Thyroid gland (tissue), 4 donors: ENCODE measurements around the gene F2R. TPM values are rescaled to one million over a fixed set of nuclear protein-coding genes. Genes with fewer than 3 reads are reported as not detected.

ENCODE experiments used
- DNase-seq, 2 donors: peaks; one replicate each; pipeline ENCODE4 v3.0.0-alpha.2; 2019
- H3K27ac ChIP-seq, 3 donors: fragments of 200-600 bp; sonication (generic); 1 replicate in 2 of 3; 2 replicates in 1 of 3; pipeline ENCODE4 v1.5.1; 2016 to 2019; ENCODE audit warnings: mild to moderate bottlenecking in 1 of 3, moderate library complexity in 1 of 3
- H3K27me3 ChIP-seq: fragments of 200-600 bp; sonication (generic); one replicate; pipeline ENCODE4 v1.5.1; 2019
- H3K36me3 ChIP-seq, 2 donors: fragments of 200-600 bp; sonication (generic); one replicate each; pipeline ENCODE4 v1.5.1; 2016 to 2019
- H3K4me1 ChIP-seq, 2 donors: fragments of 200-600 bp; sonication (generic); one replicate each; pipeline ENCODE4 v1.5.1; 2017 to 2019
- H3K4me3 ChIP-seq, 3 donors: fragments of 200-600 bp; sonication (generic); replicated peaks in 1 of 3; 1 replicate in 2 of 3; 2 replicates in 1 of 3; pipeline ENCODE4 v1.5.1; 2016; ENCODE audit warnings: mild to moderate bottlenecking in 1 of 3
- H3K9me3 ChIP-seq: fragments of 200-600 bp; sonication (generic); one replicate; pipeline ENCODE4 v1.5.1; 2017
- POLR2A ChIP-seq, 2 donors: fragments of 450-650 bp; IDR thresholded peaks; one replicate each; pipeline ENCODE4 v1.6.1; 2017; ENCODE audit warnings: antibody characterized with exemption in 2 of 2, mild to moderate bottlenecking in 2 of 2, moderate library complexity in 1 of 2
- WGBS, 2 donors: methylation state at CpG; one replicate each; pipeline ENCODE4 v1.1.5; 2017; 5-methylcytosine and 5-hydroxymethylcytosine counted together
- intact Hi-C: fragments of 100-400 bp; cut with DNase I; formaldehyde crosslinking; loops from one replicate; pipeline ENCODE4 v1.15.1; 2023
- total RNA-seq, 4 donors: library from RNA; depleted of rRNA; stranded (reverse); fragments of >200 nt; gene quantifications; one replicate each; pipeline ENCODE4 v1.2.3, GENCODE V29; 2016
- TF ChIP-seq, protein P1 (sequence below), 6 experiments: fragments of 200-600 bp in 3 of 6; fragments of 450-650 bp in 3 of 6; sonication (generic) in 3 of 6; IDR thresholded peaks; one replicate each; pipeline ENCODE4 v1.5.1; 2016 to 2019; ENCODE audit warnings: antibody characterized with exemption in 6 of 6, mild to moderate bottlenecking in 2 of 6, inconsistent platforms in 1 of 6, moderate library complexity in 1 of 6

F2R gene
- total RNA-seq, 4 donors from 2014 or later = 5.7 to 27.9 (median 8.8) TPM

GRCh38 chr5:76744632-76745031 is 28.7 kb downstream of the F2R start:
- intact Hi-C loops = no loop called here
- no peak for DNase-seq
- Histone ChIP-seq H3K4me3 (no peak overlapping the region), H3K36me3 (no peaks in the 10 kb centered on the region), H3K9me3 (no peaks in the 10 kb centered on the region), H3K27me3 (no peaks in the 10 kb centered on the region), H3K4me1 (no peaks in the 10 kb centered on the region), H3K27ac (no peak overlapping the region)
- 80% methylated on average over 2 of the region's 2 CpGs for WGBS, 2 donors
- TF ChIP-seq, protein P1, sequence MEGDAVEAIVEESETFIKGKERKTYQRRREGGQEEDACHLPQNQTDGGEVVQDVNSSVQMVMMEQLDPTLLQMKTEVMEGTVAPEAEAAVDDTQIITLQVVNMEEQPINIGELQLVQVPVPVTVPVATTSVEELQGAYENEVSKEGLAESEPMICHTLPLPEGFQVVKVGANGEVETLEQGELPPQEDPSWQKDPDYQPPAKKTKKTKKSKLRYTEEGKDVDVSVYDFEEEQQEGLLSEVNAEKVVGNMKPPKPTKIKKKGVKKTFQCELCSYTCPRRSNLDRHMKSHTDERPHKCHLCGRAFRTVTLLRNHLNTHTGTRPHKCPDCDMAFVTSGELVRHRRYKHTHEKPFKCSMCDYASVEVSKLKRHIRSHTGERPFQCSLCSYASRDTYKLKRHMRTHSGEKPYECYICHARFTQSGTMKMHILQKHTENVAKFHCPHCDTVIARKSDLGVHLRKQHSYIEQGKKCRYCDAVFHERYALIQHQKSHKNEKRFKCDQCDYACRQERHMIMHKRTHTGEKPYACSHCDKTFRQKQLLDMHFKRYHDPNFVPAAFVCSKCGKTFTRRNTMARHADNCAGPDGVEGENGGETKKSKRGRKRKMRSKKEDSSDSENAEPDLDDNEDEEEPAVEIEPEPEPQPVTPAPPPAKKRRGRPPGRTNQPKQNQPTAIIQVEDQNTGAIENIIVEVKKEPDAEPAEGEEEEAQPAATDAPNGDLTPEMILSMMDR (IDR thresholded peaks at IDR 0.05) = no peak
- no peak for TF ChIP-seq POLR2A (IDR thresholded peaks at IDR 0.05)

GRCh38 chr5:76745670-76746069 is 29.7 kb downstream of the F2R start:
- no peak for DNase-seq
- TF ChIP-seq POLR2A (IDR thresholded peaks at IDR 0.05) = no peak
- TF ChIP-seq, protein P1 (IDR thresholded peaks at IDR 0.05) = no peak
- intact Hi-C loops = no loop called here
- H3K36me3 ChIP-seq = no peaks in the 10 kb centered on the region
- H3K27ac ChIP-seq = no peak overlapping the region
- 76 to 86% methylated on average over 3 of the region's 3 CpGs for WGBS, 2 donors
- no peaks in the 10 kb centered on the region for H3K4me1 ChIP-seq
- no peak overlapping the region for H3K4me3 ChIP-seq
- no peaks in the 10 kb centered on the region for H3K27me3 ChIP-seq
- no peaks in the 10 kb centered on the region for H3K9me3 ChIP-seq

DNA sequence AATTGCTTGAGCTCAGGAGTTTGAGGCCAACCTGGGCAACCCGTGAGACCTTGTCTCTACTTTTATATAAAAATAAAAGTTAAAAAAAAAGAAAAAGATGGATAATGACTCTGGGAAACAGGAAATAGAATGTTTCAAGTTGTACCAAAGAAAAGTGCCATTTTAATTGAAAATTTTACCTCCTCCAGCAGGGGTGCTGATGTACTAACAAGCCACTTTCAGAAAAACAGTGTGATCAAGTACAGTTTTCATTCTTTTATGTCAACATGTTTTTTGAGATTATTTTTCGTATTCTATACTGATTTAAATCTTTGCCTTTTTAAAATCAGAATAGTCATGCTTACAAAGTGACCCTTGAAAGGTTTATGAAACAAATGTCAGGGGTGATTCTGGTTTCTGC is 30.8 kb downstream of the F2R start:
- TF ChIP-seq, protein P1 (IDR thresholded peaks at IDR 0.05) = no peak
- no peak for TF ChIP-seq POLR2A (IDR thresholded peaks at IDR 0.05)
- Histone ChIP-seq H3K9me3 (no peaks in the 10 kb centered on the region), H3K36me3 (no peaks in the 10 kb centered on the region), H3K27ac (no peak overlapping the region), H3K27me3 (no peaks in the 10 kb centered on the region), H3K4me1 (no peaks in the 10 kb centered on the region), H3K4me3 (no peak overlapping the region)
- no peak for DNase-seq
- 86 to 96% methylated on average over 2 of the region's 2 CpGs for WGBS, 2 donors
- intact Hi-C loops = no loop called here

- no peak overlapping the region for H3K27ac ChIP-seq
- H3K4me1 ChIP-seq = no peaks in the 10 kb centered on the region
- no peaks in the 10 kb centered on the region for H3K9me3 ChIP-seq
- no peaks in the 10 kb centered on the region for H3K27me3 ChIP-seq
- no peak for DNase-seq
- intact Hi-C loops = no loop called here
- no peaks in the 10 kb centered on the region for H3K36me3 ChIP-seq
- no peak overlapping the region for H3K4me3 ChIP-seq
- TF ChIP-seq, protein P1 (IDR thresholded peaks at IDR 0.05) = no peak
- no peak for TF ChIP-seq POLR2A (IDR thresholded peaks at IDR 0.05)
- 94 to 95% methylated on average over 13 of the region's 13 CpGs for WGBS, 2 donors
These were observed 31.8 kb downstream of the F2R start for GRCh38 chr5:76747706-76748105.

GRCh38 chr5:76751291-76751690 is 35.4 kb downstream of the F2R start:
- Histone ChIP-seq H3K4me3 (no peak overlapping the region), H3K9me3 (no peaks in the 10 kb centered on the region), H3K4me1 (no peaks in the 10 kb centered on the region), H3K27ac (no peak overlapping the region), H3K27me3 (no peaks in the 10 kb centered on the region), H3K36me3 (no peaks in the 10 kb centered on the region)
- WGBS, 2 donors = 95 to 96% methylated on average over 5 of the region's 5 CpGs
- TF ChIP-seq, protein P1 (IDR thresholded peaks at IDR 0.05) = no peak
- no peak for TF ChIP-seq POLR2A (IDR thresholded peaks at IDR 0.05)
- intact Hi-C loops = no loop called here
- no peak for DNase-seq
